H1 (cell line): ENCODE data around the gene FGF13. TPM values are rescaled to one million over a fixed set of nuclear protein-coding genes. Genes with fewer than 3 reads are reported as not detected.

Source experiments
- CTCF ChIA-PET: fragments of 300-600 bp; sonication (Branson Sonifier 250); formaldehyde crosslinking; loops from one replicate; lab custom pipeline; 2021; ENCODE audit not compliant: partially characterized antibody; lab: Charles Lee
- POLR2A ChIA-PET: fragments of 300-600 bp; sonication (Branson Sonifier 250); formaldehyde crosslinking; loops from one replicate; lab custom pipeline; 2021; ENCODE audit warnings: inconsistent platforms; ENCODE audit not compliant: partially characterized antibody; lab: Charles Lee
- DNase-seq, 2 experiments: peaks; one replicate each; pipeline versions ENCODE4 v3.0.0 to v3.0.0-alpha.2; 2010 to 2022; ENCODE audit warnings: low spot score in 2 of 2, low read depth in 1 of 2, mixed read lengths in 1 of 2
- FAIRE-seq: peaks from 2 replicates; lab custom pipeline; 2011; peaks lifted over from hg19 to GRCh38; lab: Jason Lieb, UNC
- H2AFZ ChIP-seq: 2 replicates; pipeline ENCODE4 v1.8.1; 2012; ENCODE audit warnings: low read length, inconsistent platforms
- H2AK5ac ChIP-seq: 2 replicates; pipeline ENCODE4 v1.6.1; 2013; ENCODE audit warnings: low read depth, low read length
- H2BK120ac ChIP-seq: replicated peaks from 2 replicates; pipeline ENCODE3; 2013; ENCODE audit warnings: low read depth, low read length, inconsistent platforms
- H2BK12ac ChIP-seq: 2 replicates; pipeline ENCODE4 v1.6.1; 2013; ENCODE audit warnings: low read depth, low read length
- H2BK15ac ChIP-seq: 2 replicates; pipeline ENCODE4 v1.6.1; 2013; ENCODE audit warnings: low read length
- H2BK20ac ChIP-seq: 2 replicates; pipeline ENCODE4 v1.6.1; 2013; ENCODE audit warnings: low read length
- H2BK5ac ChIP-seq: 2 replicates; pipeline ENCODE4 v1.6.1; 2013; ENCODE audit warnings: low read depth, low read length
- H3K14ac ChIP-seq: 2 replicates; pipeline ENCODE4 v1.6.1; 2013; ENCODE audit warnings: inconsistent platforms; ENCODE audit not compliant: insufficient read length
- H3K18ac ChIP-seq: 2 replicates; pipeline ENCODE4 v1.6.1; 2013; ENCODE audit warnings: low read length; ENCODE audit errors: extremely low read depth
- H3K23ac ChIP-seq: 2 replicates; pipeline ENCODE4 v1.6.1; 2013; ENCODE audit warnings: inconsistent platforms; ENCODE audit not compliant: insufficient read length
- H3K23me2 ChIP-seq: 2 replicates; pipeline ENCODE4 v1.6.1; 2013; ENCODE audit warnings: low read depth, low read length
- H3K27ac ChIP-seq: 2 replicates; pipeline ENCODE4 v1.6.1; 2011; ENCODE audit warnings: low read depth, low read length, inconsistent platforms
- H3K27me3 ChIP-seq, 4 experiments: replicated peaks in 1 of 4; 1 replicate in 1 of 4; 2 replicates in 3 of 4; pipeline versions ENCODE4 v1.6.1 to v1.8.1; 2011 to 2013; ENCODE audit warnings: low read length in 3 of 4, mild to moderate bottlenecking in 3 of 4, inconsistent platforms in 2 of 4, mixed read lengths in 2 of 4, moderate library complexity in 1 of 4; ENCODE audit not compliant: control insufficient read depth in 3 of 4, insufficient read depth in 3 of 4; ENCODE audit errors: extremely low read depth in 1 of 4
- H3K36me3 ChIP-seq, 4 experiments: 2 replicates each; pipeline versions ENCODE4 v1.6.1 to v1.8.1; 2011 to 2013; ENCODE audit warnings: mild to moderate bottlenecking in 4 of 4, low read length in 3 of 4, moderate library complexity in 2 of 4, control low read depth in 1 of 4, inconsistent platforms in 1 of 4; ENCODE audit not compliant: insufficient read depth in 4 of 4, control insufficient read depth in 2 of 4
- H3K4ac ChIP-seq: replicated peaks from 2 replicates; pipeline ENCODE3; 2013; ENCODE audit warnings: low read length, low read depth, mixed read lengths, inconsistent platforms; ENCODE audit not compliant: insufficient read length
- H3K4me1 ChIP-seq, 4 experiments: replicated peaks in 1 of 4; 1 replicate in 1 of 4; 2 replicates in 3 of 4; pipeline versions ENCODE4 v1.6.1 to v1.8.1; 2011 to 2013; ENCODE audit warnings: low read length in 3 of 4, inconsistent platforms in 2 of 4, mixed read lengths in 1 of 4; ENCODE audit not compliant: insufficient read depth in 4 of 4, control insufficient read depth in 3 of 4
- H3K4me2 ChIP-seq, 2 experiments: 2 replicates each; pipeline versions ENCODE4 v1.6.1 to v1.8.1; 2011 to 2013; ENCODE audit warnings: low read depth in 2 of 2, low read length in 2 of 2, control low read depth in 1 of 2, inconsistent platforms in 1 of 2, mild to moderate bottlenecking in 1 of 2; ENCODE audit not compliant: insufficient read depth in 1 of 2
- H3K4me3 ChIP-seq, 4 experiments: fragments of 200-600, 300-600 bp in 1 of 4; sonication (generic), shearing (Covaris generic), sonication (Bioruptor Twin) in 1 of 4; 2 replicates each; pipeline versions ENCODE4 v1.5.1 to v1.8.1; 2011 to 2016; ENCODE audit warnings: low read length in 4 of 4, low read depth in 3 of 4, control low read depth in 2 of 4, inconsistent platforms in 2 of 4, mild to moderate bottlenecking in 2 of 4, mixed read lengths in 1 of 4, moderate library complexity in 1 of 4; ENCODE audit not compliant: insufficient read depth in 2 of 4; ENCODE audit errors: extremely low read depth in 1 of 4
- H3K56ac ChIP-seq: replicated peaks from 2 replicates; pipeline ENCODE3; 2013; ENCODE audit warnings: low read depth, mild to moderate bottlenecking, mixed read lengths, low read length, inconsistent platforms; ENCODE audit not compliant: insufficient read length
- H3K79me1 ChIP-seq: 2 replicates; pipeline ENCODE4 v1.6.1; 2013; ENCODE audit warnings: low read depth, low read length, control low read depth
- H3K79me2 ChIP-seq, 2 experiments: 2 replicates each; pipeline versions ENCODE4 v1.6.1 to v1.8.1; 2012 to 2013; ENCODE audit warnings: low read length in 2 of 2, mild to moderate bottlenecking in 2 of 2, inconsistent platforms in 1 of 2; ENCODE audit not compliant: insufficient read depth in 2 of 2, control insufficient read depth in 1 of 2
- H3K9ac ChIP-seq, 4 experiments: replicated peaks in 1 of 4; 1 replicate in 1 of 4; 2 replicates in 3 of 4; pipeline versions ENCODE4 v1.6.1 to v1.8.1; 2011 to 2013; ENCODE audit warnings: low read depth in 3 of 4, low read length in 3 of 4, control low read depth in 2 of 4, mild to moderate bottlenecking in 2 of 4, moderate library complexity in 2 of 4, inconsistent platforms in 1 of 4; ENCODE audit errors: extremely low read depth in 1 of 4
- H3K9me3 ChIP-seq, 2 experiments: 2 replicates each; pipeline versions ENCODE4 v1.6.1 to v1.8.1; 2012 to 2013; ENCODE audit warnings: mild to moderate bottlenecking in 2 of 2, moderate library complexity in 2 of 2, control low read depth in 1 of 2, inconsistent platforms in 1 of 2, low read depth in 1 of 2, low read length in 1 of 2, mixed read lengths in 1 of 2; ENCODE audit not compliant: insufficient read depth in 2 of 2
- H4K20me1 ChIP-seq, 2 experiments: replicated peaks in 1 of 2; 2 replicates each; pipeline versions ENCODE3 to v1.8.1; 2011 to 2013; ENCODE audit warnings: inconsistent platforms in 2 of 2, low read length in 2 of 2, mild to moderate bottlenecking in 1 of 2; ENCODE audit not compliant: insufficient read depth in 2 of 2, control insufficient read depth in 1 of 2
- H4K5ac ChIP-seq: 2 replicates; pipeline ENCODE4 v1.6.1; 2013; ENCODE audit warnings: low read length, low read depth, mixed read lengths, inconsistent platforms; ENCODE audit not compliant: insufficient read length
- H4K8ac ChIP-seq: 2 replicates; pipeline ENCODE4 v1.8.0; 2013; ENCODE audit warnings: mild to moderate bottlenecking, moderate library complexity, low read length, inconsistent platforms; ENCODE audit not compliant: insufficient read depth; ENCODE audit errors: extremely low read depth
- H4K91ac ChIP-seq: replicated peaks from 2 replicates; pipeline ENCODE3; 2013; ENCODE audit warnings: low read length, mixed read lengths, inconsistent platforms; ENCODE audit not compliant: insufficient read length
- CHD2 ChIP-seq: IDR thresholded peaks from 2 replicates; pipeline ENCODE4 v1.6.1; 2012; ENCODE audit warnings: low read length, improper control_type of control experiment
- GABPA ChIP-seq: IDR thresholded peaks from 2 replicates; pipeline ENCODE4 v1.6.1; 2011; ENCODE audit warnings: mild to moderate bottlenecking, low read length, moderate library complexity, borderline replicate concordance; ENCODE audit not compliant: insufficient read depth
- JUND ChIP-seq: IDR thresholded peaks from 2 replicates; pipeline ENCODE4 v1.6.1; 2011; ENCODE audit warnings: mild to moderate bottlenecking, improper control_type of control experiment, low read length
- WGBS, 2 experiments: shearing (Covaris generic) in 1 of 2; methylation state at CpG; one replicate each; pipeline versions ENCODE4 v1.1.6 to v1.1.7; 2013 to 2015; ENCODE audit warnings: low lambda C conversion rate in 2 of 2, mixed read lengths in 2 of 2, inconsistent platforms in 1 of 2, low coverage in 1 of 2, missing lambda C conversion rate in 1 of 2; ENCODE audit not compliant: insufficient replicate concordance in 2 of 2, insufficient coverage in 1 of 2, insufficient read length in 1 of 2; ENCODE audit errors: extremely low coverage in 1 of 2, missing lambda C conversion rate in 1 of 2; 5-methylcytosine and 5-hydroxymethylcytosine counted together
- polyA plus RNA-seq, 7 experiments: library from polyadenylated mRNA; depleted of rRNA in 3 of 7; stranded (reverse) in 5 of 7; unstranded in 2 of 7; fragments of >200 nt in 5 of 7; fragments of 200-250 nt in 2 of 7; gene quantifications; 1 replicate in 5 of 7; 2 replicates in 1 of 7; 4 replicates in 1 of 7; pipeline versions ENCODE4 v1.2.1 to v1.2.3, GENCODE V29; 2011 to 2013; ENCODE audit warnings: missing spikeins in 2 of 7, mixed read lengths in 2 of 7
- total RNA-seq: library from RNA; stranded (reverse); fragmentation: NEBNext Ultra II Directional; extraction: Animal tissue kit (Norgen Biotek cat#: 25700); gene quantifications from 2 replicates; pipeline ENCODE4 v1.2.1, GENCODE V29; 2021

Gene FGF13
- total and polyA plus RNA-seq, 2 of the 8 experiments (the other 6 are each of a cell fraction or from before 2014, with no cell fraction given) = 10.1 to 36.1 TPM

GRCh38 chrX:138709886-138710791 is 1.4 kb downstream of the FGF13 start:
- peak; percentile 42 for FAIRE-seq
- no peaks in the 10 kb centered on the region for H3K9me3 ChIP-seq
- no peaks in the 10 kb centered on the region for H3K79me1 ChIP-seq
- H3K79me2 ChIP-seq = peaks cover 0 to 28% of the 10 kb centered on the region in 2 experiments; a peak in 2 of 4 replicates
- H3K14ac ChIP-seq = no peak overlapping the region
- no peak overlapping the region for H3K4ac ChIP-seq
- no peak overlapping the region for H2AFZ ChIP-seq
- peak overlapping the region; percentile 88 to 99 for H3K4me2 ChIP-seq
- no peaks in the 10 kb centered on the region for H3K27me3 ChIP-seq
- H2BK15ac ChIP-seq = no peak overlapping the region
- H2BK12ac ChIP-seq = no peak overlapping the region
- no peak overlapping the region for H3K18ac ChIP-seq
- peaks cover 0 to 14% (median 0%) of the 10 kb centered on the region in 4 experiments; a peak in 1 of 8 replicates for H3K36me3 ChIP-seq
- H4K20me1 ChIP-seq = peaks cover 0 to 2% of the 10 kb centered on the region in 2 experiments
- H3K56ac ChIP-seq = no peak overlapping the region
- H2BK20ac ChIP-seq = no peak overlapping the region
- H2BK120ac ChIP-seq = no peak overlapping the region
- H3K4me3 ChIP-seq = peak overlapping the region; percentile 65 to 82 (median 72)
- DNase-seq = peak in 1 of 2 experiments; percentile 46
- no peak overlapping the region for H2BK5ac ChIP-seq
- H3K9ac ChIP-seq = peak overlapping the region in 3 of 4 experiments; percentile 8 to 32 (median 30); a peak in 4 of 7 replicates
- no peak overlapping the region for H4K91ac ChIP-seq
- no peak overlapping the region for H3K27ac ChIP-seq
- H3K23ac ChIP-seq = no peak overlapping the region
- no peaks in the 10 kb centered on the region; a peak in 3 of 7 replicates for H3K4me1 ChIP-seq
- no peaks in the 10 kb centered on the region for H3K23me2 ChIP-seq
- TF ChIP-seq CHD2 = no peak
- TF ChIP-seq JUND = no peak
- TF ChIP-seq GABPA = no peak
- 0% methylated on average over 14 of the region's 25 CpGs; no CpG with 5 or more reads in 1 of the 2 experiments for WGBS, 2 experiments
- no peak overlapping the region for H4K5ac ChIP-seq
- CTCF ChIA-PET = interaction anchor here (0.6 to 1.7 kb wide), 2 partner anchors 12 to 20 kb away, joined by 3 to 5 read pairs; no protein-coding TSS in a partner anchor
- POLR2A ChIA-PET = interaction anchor here (0.6 to 2.1 kb wide), 8 partner anchors 7 to 518 kb away, joined by 3 to 6 read pairs (median 3); no protein-coding TSS in a partner anchor
- no peak overlapping the region for H2AK5ac ChIP-seq
- no peak overlapping the region for H4K8ac ChIP-seq
